ENCODE measurements around the gene SMPD2. TPM values are rescaled to one million over a fixed set of nuclear protein-coding genes. Genes with fewer than 3 reads are reported as not detected.

Gene SMPD2
- total and polyA plus RNA-seq, 2 of the 4 experiments (the other 2 are of a cell fraction): 7.7 to 9.0 TPM

DNA sequence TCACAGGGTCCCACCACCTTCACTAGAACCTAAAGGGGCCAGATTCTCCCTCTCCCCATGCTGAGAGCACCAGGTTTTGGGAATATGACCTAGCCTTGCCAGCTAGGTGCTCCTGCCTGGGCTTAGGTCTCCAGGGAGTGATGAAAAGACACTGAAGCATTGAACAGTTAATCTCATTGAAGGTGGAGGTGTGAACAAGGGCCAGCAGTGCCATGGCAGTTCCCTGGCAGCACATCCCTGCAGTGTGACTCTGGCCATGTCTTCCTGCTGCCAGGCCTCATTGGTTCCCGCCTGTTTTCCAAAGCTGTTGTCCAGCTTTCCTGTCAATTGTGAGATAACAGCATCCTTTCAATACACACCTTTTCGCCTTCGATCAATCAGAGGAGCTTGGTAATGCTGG lies 11.0 kb upstream of the SMPD2 start:
- H4K91ac ChIP-seq (ENCODE audit: insufficient read depth, low read depth, low read length): no peak overlapping the region
- no peaks in the 10 kb centered on the region; the same call in 1 of the 2 replicates for H3K4me1 ChIP-seq (ENCODE audit: control insufficient read depth, insufficient read depth, low read length)
- no peak overlapping the region for H2BK120ac ChIP-seq (ENCODE audit: low read depth, low read length)
- ChIA-PET POLR2A (ENCODE audit: unreplicated experiment) (no interaction called here), CTCF (interaction anchor here (0.7 kb wide), 1 partner anchor 11 kb away, joined by 4 read pairs; the partner anchor contains the start of genes PPIL6 and SMPD2)
- no peak overlapping the region for H3K4me3 ChIP-seq (ENCODE audit: insufficient read depth, low read depth, low read length)
- TF ChIP-seq NFE2L2 (IDR thresholded peaks at IDR 0.05; ENCODE audit: low read depth, low read length): no peak
- no peak for TF ChIP-seq CHD1 (IDR thresholded peaks at IDR 0.05; ENCODE audit: low read depth, low read length)
- TF ChIP-seq SMC3 (IDR thresholded peaks at IDR 0.05; ENCODE audit: low read depth, low read length): no peak
- TF ChIP-seq BHLHE40 (IDR thresholded peaks at IDR 0.05; ENCODE audit: low read depth, low read length): no peak
- TF ChIP-seq RAD21 (IDR thresholded peaks at IDR 0.05; ENCODE audit: low read length): no peak
- TF ChIP-seq, protein P1, sequence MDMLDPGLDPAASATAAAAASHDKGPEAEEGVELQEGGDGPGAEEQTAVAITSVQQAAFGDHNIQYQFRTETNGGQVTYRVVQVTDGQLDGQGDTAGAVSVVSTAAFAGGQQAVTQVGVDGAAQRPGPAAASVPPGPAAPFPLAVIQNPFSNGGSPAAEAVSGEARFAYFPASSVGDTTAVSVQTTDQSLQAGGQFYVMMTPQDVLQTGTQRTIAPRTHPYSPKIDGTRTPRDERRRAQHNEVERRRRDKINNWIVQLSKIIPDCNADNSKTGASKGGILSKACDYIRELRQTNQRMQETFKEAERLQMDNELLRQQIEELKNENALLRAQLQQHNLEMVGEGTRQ (IDR thresholded peaks at IDR 0.05; ENCODE audit: low read depth, low read length): no peak
- TF ChIP-seq, protein P2, sequence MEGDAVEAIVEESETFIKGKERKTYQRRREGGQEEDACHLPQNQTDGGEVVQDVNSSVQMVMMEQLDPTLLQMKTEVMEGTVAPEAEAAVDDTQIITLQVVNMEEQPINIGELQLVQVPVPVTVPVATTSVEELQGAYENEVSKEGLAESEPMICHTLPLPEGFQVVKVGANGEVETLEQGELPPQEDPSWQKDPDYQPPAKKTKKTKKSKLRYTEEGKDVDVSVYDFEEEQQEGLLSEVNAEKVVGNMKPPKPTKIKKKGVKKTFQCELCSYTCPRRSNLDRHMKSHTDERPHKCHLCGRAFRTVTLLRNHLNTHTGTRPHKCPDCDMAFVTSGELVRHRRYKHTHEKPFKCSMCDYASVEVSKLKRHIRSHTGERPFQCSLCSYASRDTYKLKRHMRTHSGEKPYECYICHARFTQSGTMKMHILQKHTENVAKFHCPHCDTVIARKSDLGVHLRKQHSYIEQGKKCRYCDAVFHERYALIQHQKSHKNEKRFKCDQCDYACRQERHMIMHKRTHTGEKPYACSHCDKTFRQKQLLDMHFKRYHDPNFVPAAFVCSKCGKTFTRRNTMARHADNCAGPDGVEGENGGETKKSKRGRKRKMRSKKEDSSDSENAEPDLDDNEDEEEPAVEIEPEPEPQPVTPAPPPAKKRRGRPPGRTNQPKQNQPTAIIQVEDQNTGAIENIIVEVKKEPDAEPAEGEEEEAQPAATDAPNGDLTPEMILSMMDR (conservative IDR thresholded peaks at IDR 0.05; ENCODE audit: low read depth, low read length): no peak
- no peak for TF ChIP-seq POLR2A (IDR thresholded peaks at IDR 0.05; ENCODE audit: low read depth, low read length)
- no peak for TF ChIP-seq CEBPB (IDR thresholded peaks at IDR 0.05; ENCODE audit: low read depth, low read length)
- TF ChIP-seq FOS (IDR thresholded peaks at IDR 0.05; ENCODE audit: low read depth, low read length): no peak
- TF ChIP-seq RFX5 (IDR thresholded peaks at IDR 0.05; ENCODE audit: low read depth, low read length): no peak
- TF ChIP-seq, protein P3, sequence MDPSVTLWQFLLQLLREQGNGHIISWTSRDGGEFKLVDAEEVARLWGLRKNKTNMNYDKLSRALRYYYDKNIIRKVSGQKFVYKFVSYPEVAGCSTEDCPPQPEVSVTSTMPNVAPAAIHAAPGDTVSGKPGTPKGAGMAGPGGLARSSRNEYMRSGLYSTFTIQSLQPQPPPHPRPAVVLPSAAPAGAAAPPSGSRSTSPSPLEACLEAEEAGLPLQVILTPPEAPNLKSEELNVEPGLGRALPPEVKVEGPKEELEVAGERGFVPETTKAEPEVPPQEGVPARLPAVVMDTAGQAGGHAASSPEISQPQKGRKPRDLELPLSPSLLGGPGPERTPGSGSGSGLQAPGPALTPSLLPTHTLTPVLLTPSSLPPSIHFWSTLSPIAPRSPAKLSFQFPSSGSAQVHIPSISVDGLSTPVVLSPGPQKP (IDR thresholded peaks at IDR 0.05; ENCODE audit: borderline replicate concordance, low read depth, low read length): no peak
- no peak for TF ChIP-seq MAFK (IDR thresholded peaks at IDR 0.05; ENCODE audit: low read depth, low read length)
- no peak for TF ChIP-seq MXI1 (IDR thresholded peaks at IDR 0.05; ENCODE audit: borderline replicate concordance, low read depth, low read length)
- H3K36me3 ChIP-seq (ENCODE audit: control insufficient read depth, insufficient read depth, low read length): no peaks in the 10 kb centered on the region
- no peak overlapping the region for H3K18ac ChIP-seq (ENCODE audit: low read depth, low read length)
- no peak overlapping the region for H3K23ac ChIP-seq (ENCODE audit: low read depth, low read length)
- no peak overlapping the region for H3K56ac ChIP-seq (ENCODE audit: extremely low read depth, insufficient read depth, low read length)
- no peaks in the 10 kb centered on the region for H3K9me3 ChIP-seq (ENCODE audit: control insufficient read depth, insufficient read depth, low read length)
- no peak overlapping the region for H2AK9ac ChIP-seq (replicated peaks; ENCODE audit: low read depth, low read length, poor library complexity)
- no peak for ATAC-seq (ENCODE audit: low read depth)
- in situ Hi-C loops (cut with MboI; ENCODE audit: low sequenced_read_pairs) (no loop called here), intact Hi-C loops (cut with micrococcal nuclease) (no loop called here), dilution Hi-C loops (cut with HindIII; ENCODE audit: low sequenced_read_pairs, unreplicated experiment) (no loop called here)
- H3K4me2 ChIP-seq (ENCODE audit: low read depth, low read length): no peak overlapping the region; the same call in 1 of the 2 replicates
- 80% methylated on average over 3 of the region's 3 CpGs; no CpG with 5 or more reads in 1 of the 2 experiments for WGBS, 2 experiments (ENCODE audit: extremely low coverage in 2 of 2, insufficient read length in 1 of 2)
- H3K9me1 ChIP-seq (ENCODE audit: insufficient read depth, low read length): no peaks in the 10 kb centered on the region
- no peak overlapping the region for H4K8ac ChIP-seq (ENCODE audit: low read depth in 2 of 2, low read length in 2 of 2)
- H2BK20ac ChIP-seq (ENCODE audit: low read depth, low read length): no peak overlapping the region
- H4K5ac ChIP-seq (ENCODE audit: low read depth, low read length): no peak overlapping the region
- no peaks in the 10 kb centered on the region for H4K20me1 ChIP-seq (ENCODE audit: insufficient read depth, low read length)
- no peak overlapping the region for H2AK5ac ChIP-seq (ENCODE audit: low read depth, low read length)
- no peak overlapping the region for H3K27ac ChIP-seq (ENCODE audit: insufficient read depth, low read length)
- peaks cover 2% of the 10 kb centered on the region; the same call in 1 of the 2 replicates for H3K27me3 ChIP-seq (ENCODE audit: control insufficient read depth, insufficient read depth, low read length)
- no TSS peak for BruUV-seq (replicated peaks)
- no peak overlapping the region for H2AFZ ChIP-seq (replicated peaks; ENCODE audit: low read length, poor library complexity)
- no peak overlapping the region for H3K14ac ChIP-seq (replicated peaks; ENCODE audit: low read depth, low read length)
- DNase-seq: no peak
- H3K79me1 ChIP-seq (ENCODE audit: low read depth in 1 of 2, low read length in 2 of 2): no peaks in the 10 kb centered on the region
- H2BK15ac ChIP-seq (ENCODE audit: low read depth, low read length): no peak overlapping the region
- no peak overlapping the region for H3K4ac ChIP-seq (ENCODE audit: low read depth, low read length)
- H2BK5ac ChIP-seq (ENCODE audit: low read depth, low read length, poor library complexity, severe bottlenecking): no peak overlapping the region
- no peak overlapping the region for H3K9ac ChIP-seq (ENCODE audit: low read depth, low read length)

All from IMR-90 (cell line).